Measurements from ENCODE around the gene SPTBN2.
"Not testable (repeated sequence)": the region's sequence is repeated elsewhere in the genome, so short reads cannot be mapped to it uniquely, and the experiment has no call there.

Gene SPTBN2

DNA sequence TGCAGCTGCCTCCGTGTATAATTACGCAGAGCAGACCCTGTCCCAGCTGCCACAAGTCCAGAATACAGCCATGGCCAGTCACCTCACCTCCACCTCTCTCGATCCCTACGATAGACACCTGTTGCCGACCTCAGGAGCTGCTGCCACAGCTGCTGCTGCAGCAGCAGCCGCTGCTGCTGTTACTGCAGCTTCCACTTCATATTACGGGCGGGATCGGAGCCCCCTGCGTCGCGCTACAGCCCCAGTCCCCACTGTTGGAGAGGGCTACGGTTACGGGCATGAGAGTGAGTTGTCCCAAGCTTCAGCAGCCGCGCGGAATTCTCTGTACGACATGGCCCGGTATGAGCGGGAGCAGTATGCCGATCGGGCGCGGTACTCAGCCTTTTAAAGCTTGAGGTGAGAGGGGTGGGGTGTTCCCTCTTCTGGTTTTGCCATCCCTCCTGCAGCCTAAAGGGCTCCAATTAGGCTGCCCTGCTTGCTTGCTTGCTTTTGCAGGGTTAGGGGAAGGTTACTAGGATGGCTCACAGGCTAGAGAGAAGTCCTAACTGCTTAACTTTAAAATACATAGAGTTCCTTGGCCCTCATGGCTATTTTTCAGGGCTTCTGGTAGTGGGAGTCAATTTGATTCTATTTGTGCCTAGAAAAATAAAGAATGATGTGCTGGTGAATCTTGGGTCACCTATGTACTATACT is 85.1 kb downstream of the SPTBN2 start:
- no peak overlapping the region for H3K4me3 ChIP-seq (ENCODE audit: control insufficient read depth in 1 of 7, extremely low read depth in 1 of 7, insufficient read depth in 4 of 7, low read depth in 2 of 7, low read length in 6 of 7)
- CTCF ChIA-PET, result interaction anchor here (2.6 kb wide), 1 partner anchor 64 kb away, joined by 11 read pairs; no protein-coding TSS in a partner anchor
- no peaks in the 10 kb centered on the region for H3K9me3 ChIP-seq (ENCODE audit: control extremely low read depth in 1 of 5, control insufficient read depth in 4 of 5, insufficient read depth in 2 of 5, low read depth in 1 of 5, low read length in 4 of 5)
- POLR2A ChIA-PET, result interaction anchor here (0.6 to 0.7 kb wide), 2 partner anchors 22 to 27 kb away, joined by 3 read pairs; partner anchors contain the start of gene RBM14
- H3K36me3 ChIP-seq (ENCODE audit: control insufficient read depth in 4 of 4, insufficient read depth in 4 of 4, low read length in 3 of 4), result peaks cover 23 to 86% (median 62%) of the 10 kb centered on the region in 4 experiments
- no peaks in the 10 kb centered on the region for H3K27me3 ChIP-seq (replicated peaks in 2 of 5; ENCODE audit: control insufficient read depth in 4 of 5, insufficient read depth in 5 of 5, low read length in 4 of 5)
- 96% methylated on average over 24 of the region's 24 CpGs for WGBS (ENCODE audit: insufficient coverage)
- peaks cover 27 to 45% (median 35%) of the 10 kb centered on the region in 4 experiments for H3K4me1 ChIP-seq (ENCODE audit: control extremely low read depth in 1 of 4, control insufficient read depth in 4 of 4, insufficient read depth in 4 of 4, low read length in 3 of 4)
- DNase-seq, result no peak
- H3K27ac ChIP-seq (ENCODE audit: insufficient read depth in 1 of 2, low read depth in 1 of 2, low read length in 2 of 2, poor library complexity in 1 of 2, severe bottlenecking in 2 of 2), result no peak overlapping the region

GRCh38 chr11:66641834-66642233 is 87.2 kb downstream of the SPTBN2 start:
- CTCF ChIA-PET, result interaction anchor here (6.8 kb wide), 1 partner anchor 18 kb away, joined by 52 read pairs; no protein-coding TSS in a partner anchor
- H3K36me3 ChIP-seq (ENCODE audit: control insufficient read depth in 4 of 4, insufficient read depth in 4 of 4, low read length in 3 of 4), result peaks cover 16 to 84% (median 50%) of the 10 kb centered on the region in 4 experiments
- no peaks in the 10 kb centered on the region for H3K27me3 ChIP-seq (replicated peaks in 2 of 5; ENCODE audit: control insufficient read depth in 4 of 5, insufficient read depth in 5 of 5, low read length in 4 of 5)
- DNase-seq, result no peak
- H3K4me3 ChIP-seq (ENCODE audit: control insufficient read depth in 1 of 7, extremely low read depth in 1 of 7, insufficient read depth in 4 of 7, low read depth in 2 of 7, low read length in 6 of 7), result peak overlapping the region in 5 of 7 experiments; percentile 7 to 96 (median 24)
- no peaks in the 10 kb centered on the region for H3K9me3 ChIP-seq (ENCODE audit: control extremely low read depth in 1 of 5, control insufficient read depth in 4 of 5, insufficient read depth in 2 of 5, low read depth in 1 of 5, low read length in 4 of 5)
- no CpG with 5 or more reads among the region's 3 CpGs for WGBS (ENCODE audit: insufficient coverage)
- H3K27ac ChIP-seq (ENCODE audit: insufficient read depth in 1 of 2, low read depth in 1 of 2, low read length in 2 of 2, poor library complexity in 1 of 2, severe bottlenecking in 2 of 2), result peak overlapping the region in 1 of 2 experiments; percentile 23
- POLR2A ChIA-PET, result interaction anchor here (0.6 kb wide), 1 partner anchor 18 kb away, joined by 3 read pairs; no protein-coding TSS in a partner anchor
- peaks cover 27 to 57% (median 45%) of the 10 kb centered on the region in 4 experiments for H3K4me1 ChIP-seq (ENCODE audit: control extremely low read depth in 1 of 4, control insufficient read depth in 4 of 4, insufficient read depth in 4 of 4, low read length in 3 of 4)

DNA sequence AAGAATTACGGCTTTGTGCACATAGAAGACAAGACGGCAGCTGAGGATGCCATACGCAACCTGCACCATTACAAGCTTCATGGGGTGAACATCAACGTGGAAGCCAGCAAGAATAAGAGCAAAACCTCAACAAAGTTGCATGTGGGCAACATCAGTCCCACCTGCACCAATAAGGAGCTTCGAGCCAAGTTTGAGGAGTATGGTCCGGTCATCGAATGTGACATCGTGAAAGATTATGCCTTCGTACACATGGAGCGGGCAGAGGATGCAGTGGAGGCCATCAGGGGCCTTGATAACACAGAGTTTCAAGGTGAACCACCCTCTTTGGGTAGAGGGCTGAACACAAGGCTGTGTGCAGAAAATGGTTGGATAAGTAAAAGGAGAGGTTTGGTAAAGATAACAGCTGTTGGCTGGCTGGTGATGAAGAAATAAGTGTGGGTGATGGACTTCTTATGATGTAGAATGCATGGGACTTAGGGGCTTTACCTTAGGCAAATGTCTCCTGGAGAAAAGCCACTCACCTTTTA is 89.1 kb downstream of the SPTBN2 start:
- POLR2A ChIA-PET, result interaction anchor here (1.0 to 2.7 kb wide), 4 partner anchors 10 to 94 kb away, joined by 3 to 12 read pairs (median 5); partner anchors contain the start of genes RBM4B and ZDHHC24
- Histone ChIP-seq H3K4me1 (ENCODE audit: control extremely low read depth in 1 of 4, control insufficient read depth in 4 of 4, insufficient read depth in 4 of 4, low read length in 3 of 4) (peaks cover 27 to 55% (median 44%) of the 10 kb centered on the region in 4 experiments), H3K4me3 (ENCODE audit: control insufficient read depth in 1 of 7, extremely low read depth in 1 of 7, insufficient read depth in 4 of 7, low read depth in 2 of 7, low read length in 6 of 7) (peak overlapping the region in 6 of 7 experiments; percentile 95 to 99 (median 96)), H3K36me3 (ENCODE audit: control insufficient read depth in 4 of 4, insufficient read depth in 4 of 4, low read length in 3 of 4) (peaks cover 12 to 75% (median 40%) of the 10 kb centered on the region in 4 experiments)
- not testable (repeated sequence) for H3K9me3 ChIP-seq (ENCODE audit: control extremely low read depth in 1 of 5, control insufficient read depth in 4 of 5, insufficient read depth in 2 of 5, low read depth in 1 of 5, low read length in 4 of 5); H3K27ac ChIP-seq (ENCODE audit: insufficient read depth in 1 of 2, low read depth in 1 of 2, low read length in 2 of 2, poor library complexity in 1 of 2, severe bottlenecking in 2 of 2); DNase-seq; H3K27me3 ChIP-seq (replicated peaks in 2 of 5; ENCODE audit: control insufficient read depth in 4 of 5, insufficient read depth in 5 of 5, low read length in 4 of 5)
- WGBS (ENCODE audit: insufficient coverage), result 100% methylated on average over 6 of the region's 10 CpGs
- CTCF ChIA-PET, result interaction anchor here (1.4 to 6.8 kb wide), 4 partner anchors 10 to 59 kb away, joined by 3 to 52 read pairs (median 4); partner anchors contain the start of gene RBM4B

DNA sequence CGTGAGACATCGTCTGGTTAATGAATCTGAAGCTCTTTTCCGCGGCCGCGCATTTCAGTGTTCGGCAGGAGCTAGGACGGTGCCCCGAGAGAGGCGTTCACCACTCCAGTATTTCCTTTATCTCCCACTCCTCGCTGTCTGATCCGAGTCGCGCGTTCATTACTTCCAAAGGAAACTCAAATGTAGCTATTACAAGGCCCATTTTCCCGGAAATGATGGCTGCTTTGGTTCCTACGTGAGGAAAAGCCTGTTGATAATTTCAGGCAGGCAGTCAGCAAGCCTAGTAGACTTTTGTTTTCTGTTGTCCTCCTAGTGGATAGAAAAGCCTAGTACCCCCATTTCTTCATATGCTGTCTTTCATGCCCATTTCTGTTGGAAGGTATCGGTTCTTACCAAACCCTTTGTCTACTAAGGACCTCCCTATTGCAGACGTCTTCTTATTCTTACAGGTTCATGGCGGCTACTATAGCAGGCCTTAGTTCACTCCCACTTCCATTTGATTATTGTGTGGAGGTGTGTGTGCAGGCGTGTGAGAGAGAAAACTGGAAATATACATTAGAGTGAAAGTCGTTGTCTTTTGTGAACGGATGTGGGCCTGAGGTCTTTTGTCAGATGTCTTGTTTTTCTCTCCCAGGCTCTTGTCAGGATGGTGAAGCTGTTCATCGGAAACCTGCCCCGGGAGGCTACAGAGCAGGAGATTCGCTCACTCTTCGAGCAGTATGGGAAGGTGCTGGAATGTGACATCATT is 89.8 kb downstream of the SPTBN2 start:
- ChIA-PET CTCF (interaction anchor here (1.0 to 6.8 kb wide), 8 partner anchors 9 to 94 kb away, joined by 3 to 52 read pairs (median 4); partner anchors contain the start of genes CCDC87, CCS, RBM14 and RBM4B), POLR2A (interaction anchor here (0.8 to 2.7 kb wide), 8 partner anchors 9 to 96 kb away, joined by 3 to 16 read pairs (median 6); partner anchors contain the start of genes CCDC87, CCS, RBM14 and RBM4B)
- DNase-seq, result peak; percentile 72 to 85 (median 81)
- peak overlapping the region; percentile 91 to 98 for H3K27ac ChIP-seq (ENCODE audit: insufficient read depth in 1 of 2, low read depth in 1 of 2, low read length in 2 of 2, poor library complexity in 1 of 2, severe bottlenecking in 2 of 2)
- WGBS (ENCODE audit: insufficient coverage), result 3% methylated on average over 19 of the region's 27 CpGs
- H3K9me3 ChIP-seq (ENCODE audit: control extremely low read depth in 1 of 5, control insufficient read depth in 4 of 5, insufficient read depth in 2 of 5, low read depth in 1 of 5, low read length in 4 of 5), result no peaks in the 10 kb centered on the region
- H3K4me3 ChIP-seq (ENCODE audit: control insufficient read depth in 1 of 7, extremely low read depth in 1 of 7, insufficient read depth in 4 of 7, low read depth in 2 of 7, low read length in 6 of 7), result peak overlapping the region; percentile 95 to 99 (median 96)
- peaks cover 6 to 74% (median 38%) of the 10 kb centered on the region in 4 experiments for H3K36me3 ChIP-seq (ENCODE audit: control insufficient read depth in 4 of 4, insufficient read depth in 4 of 4, low read length in 3 of 4)
- H3K27me3 ChIP-seq (replicated peaks in 2 of 5; ENCODE audit: control insufficient read depth in 4 of 5, insufficient read depth in 5 of 5, low read length in 4 of 5), result no peaks in the 10 kb centered on the region
- peaks cover 27 to 51% (median 43%) of the 10 kb centered on the region in 4 experiments for H3K4me1 ChIP-seq (ENCODE audit: control extremely low read depth in 1 of 4, control insufficient read depth in 4 of 4, insufficient read depth in 4 of 4, low read length in 3 of 4)

- Histone ChIP-seq H3K36me3 (ENCODE audit: control insufficient read depth in 4 of 4, insufficient read depth in 4 of 4, low read length in 3 of 4) (peaks cover 6 to 69% (median 33%) of the 10 kb centered on the region in 4 experiments), H3K27ac (ENCODE audit: insufficient read depth in 1 of 2, low read depth in 1 of 2, low read length in 2 of 2, poor library complexity in 1 of 2, severe bottlenecking in 2 of 2) (peak within 1 kb of the TSS; percentile 91 to 98), H3K4me3 (ENCODE audit: control insufficient read depth in 1 of 7, extremely low read depth in 1 of 7, insufficient read depth in 4 of 7, low read depth in 2 of 7, low read length in 6 of 7) (peak within 1 kb of the TSS; percentile 95 to 99 (median 96)), H3K4me1 (ENCODE audit: control extremely low read depth in 1 of 4, control insufficient read depth in 4 of 4, insufficient read depth in 4 of 4, low read length in 3 of 4) (peaks cover 27 to 51% (median 41%) of the 10 kb centered on the region in 4 experiments), H3K9me3 (ENCODE audit: control extremely low read depth in 1 of 5, control insufficient read depth in 4 of 5, insufficient read depth in 2 of 5, low read depth in 1 of 5, low read length in 4 of 5) (no peaks in the 10 kb centered on the region), H3K27me3 (replicated peaks in 2 of 5; ENCODE audit: control insufficient read depth in 4 of 5, insufficient read depth in 5 of 5, low read length in 4 of 5) (no peaks in the 10 kb centered on the region)
- under 1% methylated on average over 56 of the region's 63 CpGs for WGBS (ENCODE audit: insufficient coverage)
- peak; percentile 100 for DNase-seq
- CTCF ChIA-PET, result interaction anchor here (0.8 to 6.8 kb wide), 15 partner anchors 8 to 93 kb away, joined by 3 to 52 read pairs (median 4); partner anchors contain the start of genes CCDC87, CCS, RBM14 and RBM4B
- POLR2A ChIA-PET, result interaction anchor here (0.6 to 2.7 kb wide), 15 partner anchors 11 to 172 kb away, joined by 3 to 16 read pairs (median 5); partner anchors contain the start of genes CCDC87, CCS, RBM14 and RBM4B
These were observed 90.6 kb downstream of the SPTBN2 start, which contains the start of gene RBM4 for GRCh38 chr11:66638177-66639065. Gene RBM4, plus strand, starts transcription at chr11:66638703. Its CDS starts 1,009 bp downstream, at chr11:66639712.
